Progenitor cell of endocrine pancreas (in vitro differentiated cells): ENCODE measurements around the gene PRKCH. TPM values are rescaled to one million over a fixed set of nuclear protein-coding genes. Genes with fewer than 3 reads are reported as not detected.
A peak's percentile ranks its signal among the peaks of the same experiment; 100 is the strongest.

Source experiments
- DNase-seq: peaks from one replicate; pipeline ENCODE4 v3.0.0; 2021; ENCODE audit warnings: low spot score; ENCODE audit not compliant: unreplicated experiment
- H3K27ac Mint-ChIP-seq: 2 replicates; pipeline ENCODE4 v1.8.0; 2021; ENCODE audit warnings: mild to moderate bottlenecking, moderate library complexity, mixed read lengths
- H3K27me3 Mint-ChIP-seq: 2 replicates; pipeline ENCODE4 v1.8.0; 2021; ENCODE audit warnings: mixed read lengths
- H3K36me3 Mint-ChIP-seq: 2 replicates; pipeline ENCODE4 v1.8.0; 2022; ENCODE audit warnings: mixed read lengths; ENCODE audit not compliant: insufficient read depth
- H3K4me1 Mint-ChIP-seq: 2 replicates; pipeline ENCODE4 v1.8.0; 2021; ENCODE audit warnings: low read depth, mixed read lengths
- H3K4me3 Mint-ChIP-seq: 2 replicates; pipeline ENCODE4 v1.8.0; 2021; ENCODE audit warnings: low read depth, mild to moderate bottlenecking, moderate library complexity, mixed read lengths
- H3K9me3 Mint-ChIP-seq: 2 replicates; pipeline ENCODE4 v1.8.0; 2021; ENCODE audit warnings: low read depth, mixed read lengths
- total RNA-seq: library from RNA; stranded (reverse); gene quantifications from 2 replicates; pipeline ENCODE4 v1.2.1, GENCODE V29; 2021
- TF ChIP-seq, protein P1 (sequence below): fragments of 200-600 bp; sonication (generic); IDR thresholded peaks from one replicate; pipeline ENCODE4 v1.5.0; 2021; ENCODE audit warnings: antibody characterized with exemption, mild to moderate bottlenecking; ENCODE audit not compliant: unreplicated experiment

The PRKCH gene
- total RNA-seq, 1 donor from 2014 or later: 4.5 TPM

DNA sequence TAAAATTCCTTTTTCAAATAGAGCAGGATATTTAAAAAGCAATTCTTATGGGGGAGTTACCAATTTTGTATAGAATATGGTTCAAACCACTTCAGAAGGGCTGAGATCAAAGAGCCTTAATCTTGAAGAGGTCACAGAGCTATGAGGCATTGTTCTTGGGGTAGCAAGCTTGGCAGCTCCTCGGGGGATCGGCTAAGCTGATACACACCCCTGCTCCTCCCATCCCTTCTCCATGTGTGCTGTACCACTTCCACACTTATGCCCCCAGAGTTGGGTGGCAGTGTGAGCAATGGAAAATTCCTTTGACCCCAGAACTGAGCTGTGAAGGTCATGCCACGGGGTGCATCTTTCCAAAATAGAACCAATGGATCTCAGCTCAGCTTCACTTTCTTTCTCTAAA is 25.2 kb upstream of the PRKCH start:
- no peak for DNase-seq
- H3K27me3 Mint-ChIP-seq: peaks cover 12% of the 10 kb centered on the region
- H3K27ac Mint-ChIP-seq: no peak overlapping the region
- H3K36me3 Mint-ChIP-seq: no peaks in the 10 kb centered on the region
- H3K4me3 Mint-ChIP-seq: no peak overlapping the region
- H3K4me1 Mint-ChIP-seq: peaks cover 5% of the 10 kb centered on the region
- TF ChIP-seq, protein P1, sequence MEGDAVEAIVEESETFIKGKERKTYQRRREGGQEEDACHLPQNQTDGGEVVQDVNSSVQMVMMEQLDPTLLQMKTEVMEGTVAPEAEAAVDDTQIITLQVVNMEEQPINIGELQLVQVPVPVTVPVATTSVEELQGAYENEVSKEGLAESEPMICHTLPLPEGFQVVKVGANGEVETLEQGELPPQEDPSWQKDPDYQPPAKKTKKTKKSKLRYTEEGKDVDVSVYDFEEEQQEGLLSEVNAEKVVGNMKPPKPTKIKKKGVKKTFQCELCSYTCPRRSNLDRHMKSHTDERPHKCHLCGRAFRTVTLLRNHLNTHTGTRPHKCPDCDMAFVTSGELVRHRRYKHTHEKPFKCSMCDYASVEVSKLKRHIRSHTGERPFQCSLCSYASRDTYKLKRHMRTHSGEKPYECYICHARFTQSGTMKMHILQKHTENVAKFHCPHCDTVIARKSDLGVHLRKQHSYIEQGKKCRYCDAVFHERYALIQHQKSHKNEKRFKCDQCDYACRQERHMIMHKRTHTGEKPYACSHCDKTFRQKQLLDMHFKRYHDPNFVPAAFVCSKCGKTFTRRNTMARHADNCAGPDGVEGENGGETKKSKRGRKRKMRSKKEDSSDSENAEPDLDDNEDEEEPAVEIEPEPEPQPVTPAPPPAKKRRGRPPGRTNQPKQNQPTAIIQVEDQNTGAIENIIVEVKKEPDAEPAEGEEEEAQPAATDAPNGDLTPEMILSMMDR: no peak
- H3K9me3 Mint-ChIP-seq: no peaks in the 10 kb centered on the region

DNA sequence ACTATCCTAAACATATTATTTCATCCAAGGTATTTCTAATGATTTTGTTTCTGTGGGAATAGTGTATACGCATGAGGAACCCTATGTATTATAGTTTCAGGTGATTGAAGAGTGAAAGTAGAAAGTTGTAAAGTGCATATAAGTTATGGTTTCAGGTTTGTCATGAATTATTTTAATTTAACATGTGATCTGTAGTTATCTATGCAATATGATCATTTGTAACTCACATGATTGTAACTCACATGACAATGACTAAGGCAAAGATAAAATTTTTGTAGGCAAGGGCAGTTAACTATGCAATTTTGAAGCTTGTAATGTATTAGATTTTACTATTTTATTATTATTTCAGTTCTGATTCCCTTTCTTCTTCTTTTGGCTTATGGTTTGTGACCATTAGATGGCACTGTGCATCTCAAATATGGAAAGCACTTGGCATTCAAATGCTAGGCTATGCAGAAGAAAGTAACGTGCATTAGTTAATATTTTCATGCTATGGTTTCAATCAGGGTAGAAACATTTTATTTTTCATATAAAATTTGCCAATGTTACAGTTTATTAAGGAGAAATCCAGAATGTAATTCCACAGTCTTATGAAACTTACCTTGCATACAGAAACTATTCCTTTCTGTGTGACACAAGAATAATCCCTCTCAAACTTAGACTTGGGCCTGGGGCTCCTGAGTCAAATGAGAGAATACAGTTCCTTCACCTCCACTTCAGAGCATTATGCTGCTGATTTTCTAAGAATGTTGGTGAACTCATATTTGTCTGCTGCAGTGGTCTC is 24.5 kb upstream of the PRKCH start:
- H3K27me3 Mint-ChIP-seq: peaks cover 12% of the 10 kb centered on the region
- H3K36me3 Mint-ChIP-seq: no peaks in the 10 kb centered on the region
- H3K9me3 Mint-ChIP-seq: no peaks in the 10 kb centered on the region
- no peak for DNase-seq
- TF ChIP-seq, protein P1: peak; percentile 74
- H3K27ac Mint-ChIP-seq: no peak overlapping the region
- no peak overlapping the region for H3K4me3 Mint-ChIP-seq
- H3K4me1 Mint-ChIP-seq: peaks cover 3% of the 10 kb centered on the region

DNA sequence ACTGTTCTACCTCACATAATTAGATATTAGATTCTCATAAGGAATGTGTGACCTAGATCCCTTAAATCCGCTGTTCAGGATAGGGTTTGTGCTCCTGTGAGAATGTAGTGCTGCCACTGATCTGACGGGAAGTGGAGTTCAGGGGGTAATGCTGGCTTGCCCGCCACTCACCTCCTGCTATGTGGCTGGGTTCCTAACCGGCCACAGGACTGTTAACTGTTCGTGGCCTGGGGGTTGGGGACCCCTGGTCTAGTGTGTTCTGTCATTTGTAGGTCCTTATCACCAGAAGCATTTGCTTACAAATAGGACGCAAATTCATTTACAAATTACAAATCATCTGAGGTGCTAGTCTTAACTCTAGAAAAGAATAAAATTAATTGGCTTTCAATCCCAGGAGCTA is 23.8 kb upstream of the PRKCH start:
- no peak for DNase-seq
- no peak overlapping the region for H3K27ac Mint-ChIP-seq
- TF ChIP-seq, protein P1: no peak

DNA sequence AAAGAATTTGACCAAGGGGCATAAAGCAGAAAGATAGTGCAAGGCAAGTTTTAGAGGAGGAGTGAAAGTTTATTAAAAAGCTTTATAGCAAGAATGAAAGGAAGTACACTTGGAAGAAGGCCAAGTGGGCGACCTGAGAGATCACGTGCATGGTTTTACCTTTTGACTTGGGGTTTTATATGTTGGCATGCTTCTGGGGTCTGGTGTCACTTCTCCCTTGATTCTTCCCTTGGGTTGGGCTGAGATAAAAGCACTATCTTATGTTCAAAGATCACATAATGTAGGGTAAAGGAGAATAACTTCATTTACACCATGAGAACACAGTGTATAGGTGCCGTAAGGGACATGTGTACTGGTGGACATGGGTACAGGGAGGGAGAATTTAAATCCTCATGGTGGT is 22.6 kb upstream of the PRKCH start:
- TF ChIP-seq, protein P1: no peak
- no peaks in the 10 kb centered on the region for H3K9me3 Mint-ChIP-seq
- H3K4me3 Mint-ChIP-seq: no peak overlapping the region
- H3K27ac Mint-ChIP-seq: no peak overlapping the region
- H3K36me3 Mint-ChIP-seq: no peaks in the 10 kb centered on the region
- H3K4me1 Mint-ChIP-seq: no peaks in the 10 kb centered on the region
- peaks cover 12% of the 10 kb centered on the region for H3K27me3 Mint-ChIP-seq
- no peak for DNase-seq

More for the DNA sequence above, 23.8 kb upstream of the PRKCH start:
- H3K9me3 Mint-ChIP-seq: no peaks in the 10 kb centered on the region
- H3K4me1 Mint-ChIP-seq: peaks cover 3% of the 10 kb centered on the region
- no peak overlapping the region for H3K4me3 Mint-ChIP-seq
- no peaks in the 10 kb centered on the region for H3K36me3 Mint-ChIP-seq
- peaks cover 12% of the 10 kb centered on the region for H3K27me3 Mint-ChIP-seq

DNA sequence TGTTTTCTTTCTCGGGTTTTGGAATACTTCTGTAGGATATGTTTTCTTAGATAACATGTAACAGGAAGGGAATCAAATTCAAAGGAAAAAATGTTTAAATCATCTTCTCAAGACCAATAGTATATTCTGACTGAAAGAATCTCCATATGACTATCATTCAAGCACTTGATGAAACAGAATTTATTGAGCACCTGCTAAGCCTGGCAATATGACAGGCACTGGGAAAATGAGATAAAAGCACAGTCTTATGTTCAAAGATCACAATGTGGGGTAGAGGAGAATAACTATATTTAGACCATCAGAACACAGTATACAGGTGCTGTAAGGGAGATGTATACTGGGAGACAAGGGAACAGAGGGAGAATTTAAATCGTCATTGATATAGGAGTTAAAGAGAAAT is 21.2 kb upstream of the PRKCH start:
- Mint-ChIP-seq H3K27ac (no peak overlapping the region), H3K36me3 (no peaks in the 10 kb centered on the region), H3K9me3 (no peaks in the 10 kb centered on the region), H3K4me1 (no peaks in the 10 kb centered on the region), H3K4me3 (no peak overlapping the region), H3K27me3 (peaks cover 12% of the 10 kb centered on the region)
- TF ChIP-seq, protein P1: no peak
- no peak for DNase-seq
